GM21423 (cell line): ENCODE measurements around the gene LMO1.

Experiments used
- ATAC-seq: cut with Tn5 transposase; IDR thresholded peaks from one replicate; pipeline ENCODE4 v1.9.1; 2021; ENCODE audit warnings: mild to moderate bottlenecking, moderate library complexity; ENCODE audit not compliant: unreplicated experiment

Gene LMO1

GRCh38 chr11:8288824-8289491 lies 25.3 kb upstream of the LMO1 start:
- no peak for ATAC-seq

GRCh38 chr11:8288166-8288772 lies 24.6 kb upstream of the LMO1 start:
- ATAC-seq = no peak

- ATAC-seq = no peak
These were observed 24.0 kb upstream of the LMO1 start for GRCh38 chr11:8287703-8288102.

- no peak for ATAC-seq
These were observed 23.6 kb upstream of the LMO1 start for GRCh38 chr11:8287297-8287696.

GRCh38 chr11:8286886-8287285 lies 23.2 kb upstream of the LMO1 start:
- no peak for ATAC-seq

- no peak for ATAC-seq
These were observed 22.1 kb upstream of the LMO1 start for GRCh38 chr11:8285796-8286195.

- no peak for ATAC-seq
These were observed 21.6 kb upstream of the LMO1 start for GRCh38 chr11:8285228-8285627.

- ATAC-seq = no peak
These were observed 20.0 kb upstream of the LMO1 start for GRCh38 chr11:8283465-8284230.

GRCh38 chr11:8283100-8283464 lies 19.4 kb upstream of the LMO1 start:
- ATAC-seq = no peak

- no peak for ATAC-seq
These were observed 19.0 kb upstream of the LMO1 start for GRCh38 chr11:8282631-8283030.

- no peak for ATAC-seq
These were observed 17.6 kb upstream of the LMO1 start for GRCh38 chr11:8281266-8281665.

GRCh38 chr11:8277691-8278090 lies 14.0 kb upstream of the LMO1 start:
- no peak for ATAC-seq

- no peak for ATAC-seq
These were observed 12.8 kb upstream of the LMO1 start for GRCh38 chr11:8276528-8276927.

GRCh38 chr11:8273287-8273686 lies 9.6 kb upstream of the LMO1 start:
- ATAC-seq = no peak

GRCh38 chr11:8271106-8271886 lies 7.6 kb upstream of the LMO1 start:
- ATAC-seq = no peak

- ATAC-seq = no peak
These were observed 6.0 kb upstream of the LMO1 start for GRCh38 chr11:8269636-8270035.

GRCh38 chr11:8268530-8269400 lies 5.1 kb upstream of the LMO1 start:
- no peak for ATAC-seq

GRCh38 chr11:8267831-8268529 lies 4.3 kb upstream of the LMO1 start:
- ATAC-seq = no peak

GRCh38 chr11:8267280-8267679 lies 3.6 kb upstream of the LMO1 start:
- no peak for ATAC-seq
